HCT116 (cell line): Measurements from ENCODE around the gene HEATR5A. TPM values are rescaled to one million over a fixed set of nuclear protein-coding genes. Genes with fewer than 3 reads are reported as not detected.

ENCODE experiments used
- ATAC-seq: fragments of 200-7000 bp; cut with Tn5 transposase; 2 replicates; pipeline ENCODE4 v1.9.1; 2020; ENCODE audit warnings: mild to moderate bottlenecking, moderate library complexity
- BruUV-seq: library from RNA; stranded (reverse); fragments of 400-500 nt; replicated peaks from 2 replicates; lab custom pipeline; 2021; lab: Mats Ljungman, UMichigan
- CTCF ChIA-PET: fragments of 300-600 bp; sonication (Branson Sonifier 250); formaldehyde crosslinking; loops from one replicate; lab custom pipeline; 2021; ENCODE audit warnings: antibody characterized with exemption; lab: Charles Lee
- POLR2A ChIA-PET: fragments of 300-600, 350-600 bp; sonication (Branson Sonifier 250); formaldehyde crosslinking; loops from one replicate; lab custom pipeline; 2021; ENCODE audit warnings: antibody characterized with exemption; lab: Charles Lee
- RAD21 ChIA-PET, 2 experiments: fragments of 300-600 bp; sonication (Branson Sonifier 250); formaldehyde crosslinking; loops; one replicate each; lab custom pipeline; 2023; ENCODE audit warnings: low total read pairs in 2 of 2; ENCODE audit not compliant: uncharacterized antibody in 2 of 2, unreplicated experiment in 2 of 2, low non-redundant PET in 1 of 2; lab: Charles Lee
- DNase-seq: peaks from one replicate; pipeline ENCODE4 v3.0.0-alpha.2; 2010; ENCODE audit warnings: low read depth, low spot score
- H2AFZ ChIP-seq: fragments of 200-600 bp; shearing (Covaris generic), sonication (generic); 2 replicates; pipeline ENCODE4 v1.6.1; 2017; ENCODE audit warnings: low read depth, mixed run types, mixed read lengths, antibody characterized with exemption, low read length; ENCODE audit not compliant: poor library complexity, severe bottlenecking
- H3K27ac ChIP-seq: 2 replicates; pipeline ENCODE4 v1.5.1; 2012; ENCODE audit warnings: low read depth, low read length
- H3K27me3 ChIP-seq: fragments of 200-600 bp; sonication (generic); 2 replicates; pipeline ENCODE4 v1.6.1; 2016; ENCODE audit warnings: mixed run types, low read length, mixed read lengths; ENCODE audit not compliant: insufficient read depth
- H3K36me3 ChIP-seq, 2 experiments: fragments of 200-500 bp in 1 of 2; fragments of 200-600 bp in 1 of 2; sonication (Bioruptor generic) in 1 of 2; sonication (generic) in 1 of 2; 2 replicates each; pipeline versions ENCODE4 v1.5.1 to v1.6.1; 2014 to 2016; ENCODE audit warnings: low read length in 2 of 2, inconsistent platforms in 1 of 2, mixed read lengths in 1 of 2, mixed run types in 1 of 2; ENCODE audit not compliant: insufficient read depth in 2 of 2, control insufficient read depth in 1 of 2
- H3K4me1 ChIP-seq, 2 experiments: fragments of 200-600 bp in 1 of 2; sonication (generic) in 1 of 2; 2 replicates each; pipeline versions ENCODE4 v1.5.1 to v1.6.1; 2012 to 2017; ENCODE audit warnings: low read length in 2 of 2, inconsistent platforms in 1 of 2, mild to moderate bottlenecking in 1 of 2, mixed read lengths in 1 of 2, mixed run types in 1 of 2, moderate library complexity in 1 of 2; ENCODE audit not compliant: insufficient read depth in 2 of 2, control insufficient read depth in 1 of 2
- H3K4me2 ChIP-seq: fragments of 200-600 bp; sonication (generic); 2 replicates; pipeline ENCODE4 v1.6.1; 2017; ENCODE audit warnings: mixed run types, low read length, mixed read lengths
- H3K4me3 ChIP-seq, 2 experiments: fragments of 200-600 bp in 1 of 2; sonication (generic) in 1 of 2; replicated peaks in 1 of 2; 2 replicates each; pipeline ENCODE4 v1.5.1; 2011 to 2016; ENCODE audit warnings: low read length in 2 of 2, control low read depth in 1 of 2, low read depth in 1 of 2, mild to moderate bottlenecking in 1 of 2, mixed read lengths in 1 of 2, mixed run types in 1 of 2
- H3K79me2 ChIP-seq: fragments of 200-600 bp; sonication (generic); 2 replicates; pipeline ENCODE4 v1.6.1; 2017; ENCODE audit warnings: mild to moderate bottlenecking, mixed run types, low read length, moderate library complexity, mixed read lengths; ENCODE audit not compliant: insufficient read depth
- H3K9ac ChIP-seq: fragments of 200-600 bp; sonication (generic); 2 replicates; pipeline ENCODE4 v1.6.1; 2016; ENCODE audit warnings: low read length, mixed read lengths
- H3K9me2 ChIP-seq: fragments of 200-600 bp; sonication (generic), shearing (Covaris generic); 2 replicates; pipeline ENCODE4 v1.6.1; 2017; ENCODE audit warnings: mixed run types, mild to moderate bottlenecking, moderate library complexity; ENCODE audit not compliant: insufficient read depth
- H3K9me3 ChIP-seq, 2 experiments: fragments of 200-500 bp in 1 of 2; fragments of 200-600 bp in 1 of 2; sonication (Bioruptor generic) in 1 of 2; sonication (generic) in 1 of 2; 2 replicates each; pipeline ENCODE4 v1.6.1; 2014 to 2017; ENCODE audit warnings: low read length in 2 of 2, mixed read lengths in 2 of 2, inconsistent platforms in 1 of 2, low read depth in 1 of 2, mild to moderate bottlenecking in 1 of 2, mixed run types in 1 of 2, moderate library complexity in 1 of 2; ENCODE audit not compliant: control insufficient read depth in 1 of 2, insufficient read depth in 1 of 2
- H4K20me1 ChIP-seq: fragments of 200-600 bp; sonication (generic), shearing (Covaris generic); 2 replicates; pipeline ENCODE4 v1.6.1; 2017; ENCODE audit warnings: mixed run types, mild to moderate bottlenecking, moderate library complexity; ENCODE audit not compliant: insufficient read depth
- CEBPB ChIP-seq: IDR thresholded peaks from 2 replicates; pipeline ENCODE4 v1.6.1; 2012; ENCODE audit warnings: low read depth
- EGR1 ChIP-seq: IDR thresholded peaks from 2 replicates; pipeline ENCODE4 v1.6.1; 2012; ENCODE audit warnings: low read depth
- ELF1 ChIP-seq: IDR thresholded peaks from 2 replicates; pipeline ENCODE4 v1.6.1; 2012; ENCODE audit warnings: low read depth, borderline replicate concordance
- EZH2 ChIP-seq: fragments of 200-600 bp; sonication (generic); IDR thresholded peaks from 2 replicates; pipeline ENCODE4 v1.6.1; 2017; ENCODE audit warnings: antibody characterized with exemption, mixed run types
- JUND ChIP-seq: IDR thresholded peaks from 2 replicates; pipeline ENCODE4 v1.6.1; 2012
- MAX ChIP-seq: IDR thresholded peaks from 2 replicates; pipeline ENCODE4 v1.6.1; 2012
- POLR2A ChIP-seq: IDR thresholded peaks from 2 replicates; pipeline ENCODE4 v1.7.0; 2011; ENCODE audit warnings: borderline replicate concordance; ENCODE audit not compliant: insufficient read depth, insufficient read length; ENCODE audit errors: extremely low read depth
- POLR2AphosphoS5 ChIP-seq: IDR thresholded peaks from 2 replicates; pipeline ENCODE4 v1.6.1; 2011; ENCODE audit warnings: mild to moderate bottlenecking, low read depth, low read length, moderate library complexity
- RAD21 ChIP-seq: IDR thresholded peaks from 2 replicates; pipeline ENCODE4 v1.6.1; 2012; ENCODE audit warnings: low read depth, mild to moderate bottlenecking
- TCF7L2 ChIP-seq: IDR thresholded peaks from 2 replicates; pipeline ENCODE4 v1.7.0; 2011; ENCODE audit warnings: borderline replicate concordance, inconsistent platforms; ENCODE audit not compliant: insufficient read depth, insufficient read length; ENCODE audit errors: extremely low read depth
- YY1 ChIP-seq: IDR thresholded peaks from 2 replicates; pipeline ENCODE4 v1.6.1; 2011; ENCODE audit warnings: low read length, low read depth, moderate library complexity, mild to moderate bottlenecking; ENCODE audit not compliant: insufficient replicate concordance; ENCODE audit errors: extremely low read depth
- ZFX ChIP-seq: fragments of 450-650 bp; IDR thresholded peaks from 2 replicates; pipeline ENCODE4 v1.6.1; 2017
- ZNF274 ChIP-seq: fragments of 200-500 bp; sonication (Bioruptor generic); IDR thresholded peaks from 2 replicates; pipeline ENCODE4 v1.6.1; 2014; ENCODE audit warnings: mild to moderate bottlenecking, low read depth, low read length, inconsistent platforms
- intact Hi-C: fragments of 100-400 bp; cut with micrococcal nuclease; formaldehyde crosslinking; loops from 2 replicates; pipeline ENCODE4 v1.10.0; 2022
- total RNA-seq: library from RNA; stranded (reverse); gene quantifications from one replicate; pipeline ENCODE4 v1.2.1, GENCODE V29; 2021; ENCODE audit not compliant: unreplicated experiment
- TF ChIP-seq, protein P1 (sequence below): IDR thresholded peaks from 2 replicates; pipeline ENCODE4 v1.6.1; 2011; ENCODE audit warnings: mild to moderate bottlenecking, low read length, moderate library complexity; ENCODE audit not compliant: insufficient replicate concordance; ENCODE audit errors: extremely low read depth
- TF ChIP-seq, protein P2 (sequence below), 3 experiments: fragments of 200-600 bp in 1 of 3; sonication (generic) in 1 of 3; IDR thresholded peaks in 2 of 3; conservative IDR thresholded peaks in 1 of 3; 2 replicates each; pipeline ENCODE4 v1.5.1; 2012 to 2017; ENCODE audit warnings: low read depth in 2 of 3, low read length in 2 of 3, antibody characterized with exemption in 1 of 3, borderline replicate concordance in 1 of 3, control low read depth in 1 of 3, mild to moderate bottlenecking in 1 of 3, mixed read lengths in 1 of 3, mixed run types in 1 of 3, moderate library complexity in 1 of 3; ENCODE audit not compliant: insufficient read depth in 1 of 3
- TF ChIP-seq, protein P3 (sequence below): IDR thresholded peaks from 2 replicates; pipeline ENCODE4 v1.6.1; 2012

Gene HEATR5A
- total RNA-seq, 1 experiment from 2014 or later, result 20.9 TPM

DNA sequence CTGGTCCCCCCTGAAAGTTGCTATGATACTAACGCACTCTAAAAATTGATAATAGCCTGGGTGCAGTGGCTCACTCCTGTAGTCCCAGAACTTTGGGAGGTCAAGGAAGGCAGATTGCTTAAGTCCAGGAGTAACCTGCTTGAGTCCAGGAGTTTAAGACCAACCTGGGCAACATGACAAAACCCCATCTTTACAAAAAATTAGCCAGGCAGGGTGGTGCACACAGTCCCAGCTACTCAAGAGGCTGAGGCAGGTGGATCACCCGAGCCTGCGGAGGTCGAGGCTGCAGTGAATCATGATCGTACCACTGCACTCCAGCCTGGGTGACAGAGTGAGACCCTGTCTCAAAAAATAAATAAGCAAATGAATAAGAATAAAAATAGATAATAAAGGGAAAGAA lies 42.9 kb downstream of the HEATR5A start:
- peaks cover 6 to 7% of the 10 kb centered on the region in 2 experiments; a peak in 3 of 4 replicates for H3K4me1 ChIP-seq
- no peak overlapping the region for H3K27ac ChIP-seq
- CTCF ChIA-PET, result no interaction called here
- H3K36me3 ChIP-seq, result no peaks in the 10 kb centered on the region
- ATAC-seq (no peak), DNase-seq (no peak)
- no peaks in the 10 kb centered on the region for H3K9me2 ChIP-seq
- no peak overlapping the region for H3K9ac ChIP-seq
- no peak for TF ChIP-seq EGR1
- TF ChIP-seq EZH2, result no peak
- TF ChIP-seq, protein P1, sequence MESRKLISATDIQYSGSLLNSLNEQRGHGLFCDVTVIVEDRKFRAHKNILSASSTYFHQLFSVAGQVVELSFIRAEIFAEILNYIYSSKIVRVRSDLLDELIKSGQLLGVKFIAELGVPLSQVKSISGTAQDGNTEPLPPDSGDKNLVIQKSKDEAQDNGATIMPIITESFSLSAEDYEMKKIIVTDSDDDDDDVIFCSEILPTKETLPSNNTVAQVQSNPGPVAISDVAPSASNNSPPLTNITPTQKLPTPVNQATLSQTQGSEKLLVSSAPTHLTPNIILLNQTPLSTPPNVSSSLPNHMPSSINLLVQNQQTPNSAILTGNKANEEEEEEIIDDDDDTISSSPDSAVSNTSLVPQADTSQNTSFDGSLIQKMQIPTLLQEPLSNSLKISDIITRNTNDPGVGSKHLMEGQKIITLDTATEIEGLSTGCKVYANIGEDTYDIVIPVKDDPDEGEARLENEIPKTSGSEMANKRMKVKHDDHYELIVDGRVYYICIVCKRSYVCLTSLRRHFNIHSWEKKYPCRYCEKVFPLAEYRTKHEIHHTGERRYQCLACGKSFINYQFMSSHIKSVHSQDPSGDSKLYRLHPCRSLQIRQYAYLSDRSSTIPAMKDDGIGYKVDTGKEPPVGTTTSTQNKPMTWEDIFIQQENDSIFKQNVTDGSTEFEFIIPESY, result no peak
- no peak for TF ChIP-seq MAX
- TF ChIP-seq ZNF274, result no peak
- TF ChIP-seq, protein P2, sequence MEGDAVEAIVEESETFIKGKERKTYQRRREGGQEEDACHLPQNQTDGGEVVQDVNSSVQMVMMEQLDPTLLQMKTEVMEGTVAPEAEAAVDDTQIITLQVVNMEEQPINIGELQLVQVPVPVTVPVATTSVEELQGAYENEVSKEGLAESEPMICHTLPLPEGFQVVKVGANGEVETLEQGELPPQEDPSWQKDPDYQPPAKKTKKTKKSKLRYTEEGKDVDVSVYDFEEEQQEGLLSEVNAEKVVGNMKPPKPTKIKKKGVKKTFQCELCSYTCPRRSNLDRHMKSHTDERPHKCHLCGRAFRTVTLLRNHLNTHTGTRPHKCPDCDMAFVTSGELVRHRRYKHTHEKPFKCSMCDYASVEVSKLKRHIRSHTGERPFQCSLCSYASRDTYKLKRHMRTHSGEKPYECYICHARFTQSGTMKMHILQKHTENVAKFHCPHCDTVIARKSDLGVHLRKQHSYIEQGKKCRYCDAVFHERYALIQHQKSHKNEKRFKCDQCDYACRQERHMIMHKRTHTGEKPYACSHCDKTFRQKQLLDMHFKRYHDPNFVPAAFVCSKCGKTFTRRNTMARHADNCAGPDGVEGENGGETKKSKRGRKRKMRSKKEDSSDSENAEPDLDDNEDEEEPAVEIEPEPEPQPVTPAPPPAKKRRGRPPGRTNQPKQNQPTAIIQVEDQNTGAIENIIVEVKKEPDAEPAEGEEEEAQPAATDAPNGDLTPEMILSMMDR (IDR thresholded peaks at IDR 0.05 in 2 of 3, conservative IDR thresholded peaks at IDR 0.05 in 1 of 3; ENCODE audit: borderline replicate concordance in 1 of 3, insufficient read depth in 1 of 3, low read depth in 2 of 3, low read length in 2 of 3), result no peak
- no peak for TF ChIP-seq TCF7L2
- TF ChIP-seq, protein P3, sequence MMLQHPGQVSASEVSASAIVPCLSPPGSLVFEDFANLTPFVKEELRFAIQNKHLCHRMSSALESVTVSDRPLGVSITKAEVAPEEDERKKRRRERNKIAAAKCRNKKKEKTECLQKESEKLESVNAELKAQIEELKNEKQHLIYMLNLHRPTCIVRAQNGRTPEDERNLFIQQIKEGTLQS, result no peak
- TF ChIP-seq JUND, result no peak
- TF ChIP-seq ELF1, result no peak
- TF ChIP-seq YY1, result no peak
- no peak for TF ChIP-seq POLR2A
- no peak for TF ChIP-seq RAD21
- TF ChIP-seq CEBPB, result no peak
- no peak for TF ChIP-seq ZFX
- no peak for TF ChIP-seq POLR2AphosphoS5
- no peaks in the 10 kb centered on the region for H3K9me3 ChIP-seq
- intact Hi-C loops, result no loop called here
- no peaks in the 10 kb centered on the region for H3K79me2 ChIP-seq
- BruUV-seq, result no TSS peak
- no peak overlapping the region for H3K4me2 ChIP-seq
- no peak overlapping the region for H2AFZ ChIP-seq
- POLR2A ChIA-PET, result no interaction called here
- no peaks in the 10 kb centered on the region for H3K27me3 ChIP-seq
- no peak overlapping the region for H3K4me3 ChIP-seq
- RAD21 ChIA-PET, result no interaction called here
- H4K20me1 ChIP-seq, result no peaks in the 10 kb centered on the region
